GM10248 (cell line): Measurements from ENCODE around the gene SLC2A10.

Experiments
- CTCF ChIA-PET: fragments of 300-600 bp; sonication (Branson Sonifier 250); formaldehyde crosslinking; extraction: SDS; loops from one replicate; lab custom pipeline; 2021; ENCODE audit warnings: antibody characterized with exemption; lab: Yijun Ruan, JAX
- POLR2A ChIA-PET: fragments of 350-650 bp; sonication (Branson Sonifier 250); formaldehyde crosslinking; extraction: SDS; loops from one replicate; lab custom pipeline; 2020; ENCODE audit warnings: antibody characterized with exemption; lab: Yijun Ruan, JAX
- DNase-seq: peaks from one replicate; pipeline ENCODE4 v3.0.0; 2012; ENCODE audit errors: extremely low spot score
- TF ChIP-seq, protein P1 (sequence below): IDR thresholded peaks from 2 replicates; pipeline ENCODE4 v1.5.1; 2012; ENCODE audit warnings: mild to moderate bottlenecking, low read depth; ENCODE audit errors: extremely low read depth, missing control alignments, control extremely low read depth

SLC2A10 gene

DNA sequence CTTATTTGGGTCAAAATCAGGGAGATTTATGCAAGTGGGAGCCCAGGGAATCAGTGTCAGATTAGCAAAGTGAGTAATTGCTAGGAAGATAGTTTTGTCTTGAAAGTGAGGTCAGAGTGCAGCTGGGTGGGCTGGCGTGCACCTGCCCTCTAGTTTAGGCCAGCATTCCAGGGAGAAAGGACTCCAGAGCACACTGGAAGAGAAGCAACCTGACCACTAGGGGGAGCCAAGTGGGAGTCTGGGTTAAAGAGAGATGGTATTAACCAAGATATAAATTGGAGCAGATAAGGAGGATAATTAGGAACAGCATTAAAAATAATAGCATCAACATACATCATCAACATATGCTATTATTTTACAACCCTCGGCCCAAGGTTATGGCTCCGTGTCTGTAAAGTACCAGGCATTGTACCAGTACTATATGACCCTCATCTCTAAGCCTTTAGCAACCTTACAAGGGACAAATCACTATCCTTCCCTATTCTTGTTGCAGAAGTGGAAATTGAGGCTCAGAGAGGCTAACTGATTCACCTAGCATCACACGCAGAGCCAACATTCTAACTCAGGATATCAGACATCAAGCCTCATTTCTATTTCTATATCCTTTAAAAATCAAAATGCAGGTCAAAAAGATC, 57.8 kb downstream of the SLC2A10 start:
- peak; percentile 39 for DNase-seq
- ChIA-PET CTCF (interaction anchor here (1.3 to 9.2 kb wide), 2 partner anchors 14 to 617 kb away, joined by 4 to 59 read pairs; no protein-coding TSS in a partner anchor), POLR2A (no interaction called here)
- TF ChIP-seq, protein P1, sequence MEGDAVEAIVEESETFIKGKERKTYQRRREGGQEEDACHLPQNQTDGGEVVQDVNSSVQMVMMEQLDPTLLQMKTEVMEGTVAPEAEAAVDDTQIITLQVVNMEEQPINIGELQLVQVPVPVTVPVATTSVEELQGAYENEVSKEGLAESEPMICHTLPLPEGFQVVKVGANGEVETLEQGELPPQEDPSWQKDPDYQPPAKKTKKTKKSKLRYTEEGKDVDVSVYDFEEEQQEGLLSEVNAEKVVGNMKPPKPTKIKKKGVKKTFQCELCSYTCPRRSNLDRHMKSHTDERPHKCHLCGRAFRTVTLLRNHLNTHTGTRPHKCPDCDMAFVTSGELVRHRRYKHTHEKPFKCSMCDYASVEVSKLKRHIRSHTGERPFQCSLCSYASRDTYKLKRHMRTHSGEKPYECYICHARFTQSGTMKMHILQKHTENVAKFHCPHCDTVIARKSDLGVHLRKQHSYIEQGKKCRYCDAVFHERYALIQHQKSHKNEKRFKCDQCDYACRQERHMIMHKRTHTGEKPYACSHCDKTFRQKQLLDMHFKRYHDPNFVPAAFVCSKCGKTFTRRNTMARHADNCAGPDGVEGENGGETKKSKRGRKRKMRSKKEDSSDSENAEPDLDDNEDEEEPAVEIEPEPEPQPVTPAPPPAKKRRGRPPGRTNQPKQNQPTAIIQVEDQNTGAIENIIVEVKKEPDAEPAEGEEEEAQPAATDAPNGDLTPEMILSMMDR = peak; percentile 47

DNA sequence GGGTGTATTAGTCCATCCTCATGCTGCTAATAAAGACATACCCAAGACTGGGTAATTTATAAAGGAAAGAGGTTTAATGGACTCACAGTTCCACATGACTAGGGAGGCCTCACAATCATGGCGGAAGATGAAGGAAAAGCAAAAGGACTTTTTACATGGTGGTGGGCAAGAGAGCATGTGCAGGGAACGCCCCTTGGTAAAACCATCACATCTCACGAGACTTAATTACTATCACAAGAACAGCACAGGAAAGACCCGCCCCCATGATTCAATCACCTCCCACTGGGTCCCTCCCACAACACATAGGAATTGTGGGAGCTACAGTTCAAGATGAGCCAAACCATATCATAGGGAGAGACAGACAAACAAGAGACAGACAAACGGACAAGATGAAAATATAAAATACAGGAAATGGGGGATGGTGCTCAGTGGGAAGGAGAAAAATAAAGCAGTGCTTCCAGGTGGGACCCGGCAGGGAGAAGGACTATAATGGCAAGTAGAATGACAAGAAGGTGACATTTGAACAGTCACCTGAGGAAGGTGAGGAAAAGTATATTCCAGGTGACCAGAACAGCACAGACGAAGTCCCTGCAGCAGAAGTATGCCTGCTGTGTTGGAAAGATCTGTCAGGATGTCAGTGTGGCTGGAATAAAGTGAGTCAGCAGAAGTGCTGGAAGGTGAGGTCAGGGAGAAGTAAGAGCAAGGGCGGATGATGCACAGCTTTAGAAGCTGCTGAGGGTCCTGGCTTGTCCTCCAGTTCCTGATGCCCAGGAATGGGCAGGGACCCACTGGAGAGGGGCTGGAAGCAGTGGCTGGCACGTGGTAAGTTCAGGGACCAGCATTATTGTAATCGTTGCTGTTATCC, 61.1 kb downstream of the SLC2A10 start:
- DNase-seq = no peak
- POLR2A ChIA-PET = no interaction called here
- TF ChIP-seq, protein P1 = no peak
- CTCF ChIA-PET = interaction anchor here (1.6 to 2.3 kb wide), 2 partner anchors 13 to 17 kb away, joined by 8 to 12 read pairs; no protein-coding TSS in a partner anchor

DNA sequence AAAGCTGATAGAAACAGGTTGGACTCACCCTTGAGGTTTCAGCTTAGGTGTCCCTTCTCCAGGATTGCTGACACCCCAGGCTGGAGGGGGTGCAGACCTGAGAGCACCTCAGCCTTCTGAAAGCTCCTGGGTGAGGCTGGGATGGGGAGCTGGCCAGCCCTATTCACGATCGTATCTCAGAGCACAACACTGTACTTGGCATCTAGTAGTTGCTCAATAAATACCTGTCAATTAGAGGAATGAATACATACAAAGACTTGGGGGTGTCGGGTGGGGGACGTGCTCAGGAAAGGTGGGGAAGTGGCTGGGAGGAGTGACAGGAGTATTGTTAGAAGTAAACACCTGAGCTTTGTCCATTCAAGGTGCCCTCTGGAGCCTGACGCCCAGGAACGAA, 61.7 kb downstream of the SLC2A10 start:
- TF ChIP-seq, protein P1 = no peak
- DNase-seq = no peak
- CTCF ChIA-PET = interaction anchor here (1.6 to 2.3 kb wide), 2 partner anchors 13 to 18 kb away, joined by 8 to 12 read pairs; no protein-coding TSS in a partner anchor
- POLR2A ChIA-PET = no interaction called here

DNA sequence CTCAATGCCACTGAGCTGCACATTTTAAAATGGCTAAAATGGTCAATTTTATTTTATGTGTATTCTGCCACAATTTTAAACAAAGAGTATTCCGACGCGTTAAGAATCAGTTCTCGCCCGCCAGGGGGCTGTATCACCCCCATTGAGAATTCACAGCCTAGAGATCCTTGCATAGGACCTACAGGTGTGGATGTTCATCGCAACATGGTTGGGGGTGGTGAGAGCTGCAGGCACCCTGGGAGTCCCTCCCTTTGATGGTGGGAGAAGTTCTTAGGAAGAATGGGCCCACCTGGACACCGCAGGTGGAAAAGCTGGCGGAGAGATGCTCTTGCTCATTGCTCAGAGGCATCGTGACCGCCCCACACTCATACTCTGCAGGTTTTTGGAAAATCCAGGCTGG, 63.5 kb downstream of the SLC2A10 start:
- DNase-seq = no peak
- CTCF ChIA-PET = interaction anchor here (0.7 to 2.3 kb wide), 2 partner anchors 19 to 611 kb away, joined by 3 to 12 read pairs; no protein-coding TSS in a partner anchor
- TF ChIP-seq, protein P1 = no peak
- POLR2A ChIA-PET = no interaction called here

DNA sequence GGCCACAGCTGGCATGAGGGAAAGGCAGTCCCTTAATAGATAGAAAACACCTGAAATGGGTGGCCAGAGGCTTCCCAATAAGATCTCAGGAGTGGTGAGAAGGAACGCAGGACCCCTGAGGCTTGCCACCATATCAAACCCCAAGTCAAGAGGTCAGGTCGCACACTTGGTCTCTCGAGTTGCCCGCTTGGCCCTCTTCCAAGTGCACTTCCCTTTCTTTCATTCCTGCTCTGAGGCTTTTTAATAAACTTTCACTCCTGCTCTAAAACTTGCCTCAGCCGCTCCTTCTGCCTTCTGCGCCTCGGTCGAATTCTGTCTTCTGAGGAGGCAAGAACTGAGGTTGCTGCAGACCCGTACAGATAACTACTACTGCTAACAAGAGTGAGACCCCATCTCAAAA, 64.2 kb downstream of the SLC2A10 start:
- ChIA-PET POLR2A (no interaction called here), CTCF (interaction anchor here (0.9 kb wide), 1 partner anchor 15 kb away, joined by 4 read pairs; no protein-coding TSS in a partner anchor)
- TF ChIP-seq, protein P1 = no peak
- DNase-seq = no peak

DNA sequence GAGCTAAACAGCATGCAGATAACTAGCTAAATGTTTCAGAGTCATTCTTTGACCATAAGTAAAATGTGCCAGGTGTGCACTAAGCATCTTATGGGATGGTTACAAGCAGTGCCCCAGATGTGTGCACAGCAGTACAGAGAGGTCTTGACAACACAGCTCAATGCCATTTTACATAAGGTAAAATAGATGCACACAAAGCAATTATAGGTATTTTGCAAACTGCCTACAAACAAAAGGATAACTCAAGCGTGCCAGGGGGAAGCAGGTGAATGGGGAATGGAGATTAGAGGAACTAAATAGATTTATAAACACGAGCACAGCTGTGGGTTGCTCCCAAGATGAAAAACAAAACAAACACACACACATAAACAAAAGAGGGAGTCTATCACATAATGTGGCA, 64.8 kb downstream of the SLC2A10 start:
- CTCF ChIA-PET = interaction anchor here (0.9 kb wide), 1 partner anchor 16 kb away, joined by 4 read pairs; no protein-coding TSS in a partner anchor
- POLR2A ChIA-PET = no interaction called here
- TF ChIP-seq, protein P1 = no peak
- DNase-seq = no peak
